NCI-H82 treated with DMSO at 0.1 percent for 48 hours (cell line): Measurements from ENCODE around the gene ZDHHC14.
A peak's percentile ranks its signal among the peaks of the same experiment; 100 is the strongest.
"Not testable (repeated sequence)": the region's sequence is repeated elsewhere in the genome, so short reads cannot be mapped to it uniquely, and the experiment has no call there.

Experiments used
- DNase-seq: peaks from one replicate; lab custom pipeline; 2025; ENCODE audit not compliant: unreplicated experiment; lab: John Stamatoyannopoulos, UW

ZDHHC14 gene

DNA sequence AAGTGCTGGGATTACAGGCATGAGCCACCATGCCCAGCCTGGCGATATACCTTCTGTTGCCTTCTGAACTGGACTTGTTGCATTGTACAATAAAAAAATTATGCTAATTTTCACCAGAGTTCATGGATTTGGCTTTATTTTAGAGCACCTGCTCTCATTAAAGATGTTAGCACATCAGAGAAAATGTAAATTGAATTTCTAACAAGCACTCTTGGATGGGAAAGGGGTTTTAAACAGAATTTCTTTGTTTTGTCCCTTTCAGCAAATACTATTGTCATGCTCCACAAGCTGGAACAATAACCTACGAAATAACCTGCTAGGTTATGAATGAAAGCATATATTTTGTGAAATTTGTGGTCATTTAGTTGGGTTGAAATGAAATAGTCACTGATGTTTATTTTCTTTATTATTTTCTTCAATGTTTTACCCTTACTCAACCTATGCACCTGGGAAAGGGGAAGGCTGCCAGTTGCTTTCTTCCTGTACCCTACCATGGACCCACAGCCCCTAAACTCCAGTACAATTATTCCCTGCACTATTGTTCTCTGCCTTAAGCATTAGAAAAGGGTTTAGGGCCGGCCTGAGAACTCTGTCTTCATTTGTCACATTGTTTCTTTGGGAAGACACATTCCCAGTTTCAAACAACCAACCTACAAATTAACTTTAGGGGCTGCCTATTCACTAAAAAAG lies 22.2 kb downstream of the ZDHHC14 start:
- DNase-seq = no peak

DNA sequence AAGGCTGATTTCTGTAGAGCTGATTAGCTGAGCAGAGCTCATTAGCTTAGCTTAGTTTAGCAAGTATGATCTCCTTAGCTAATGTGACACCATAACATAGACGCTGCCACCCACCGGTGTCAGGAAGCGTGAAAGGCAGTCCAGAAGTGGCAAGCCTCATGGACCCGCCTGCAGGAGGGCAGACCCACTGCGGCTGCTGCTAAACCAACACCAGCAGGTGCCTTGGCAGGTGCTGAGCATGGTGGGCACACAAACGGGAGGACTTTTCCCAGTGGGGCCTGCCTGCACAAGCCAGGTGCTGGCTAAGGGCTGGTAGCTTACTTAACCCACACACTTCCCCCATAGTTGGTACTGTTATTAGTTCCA lies 22.7 kb downstream of the ZDHHC14 start:
- DNase-seq = peak; percentile 24

DNA sequence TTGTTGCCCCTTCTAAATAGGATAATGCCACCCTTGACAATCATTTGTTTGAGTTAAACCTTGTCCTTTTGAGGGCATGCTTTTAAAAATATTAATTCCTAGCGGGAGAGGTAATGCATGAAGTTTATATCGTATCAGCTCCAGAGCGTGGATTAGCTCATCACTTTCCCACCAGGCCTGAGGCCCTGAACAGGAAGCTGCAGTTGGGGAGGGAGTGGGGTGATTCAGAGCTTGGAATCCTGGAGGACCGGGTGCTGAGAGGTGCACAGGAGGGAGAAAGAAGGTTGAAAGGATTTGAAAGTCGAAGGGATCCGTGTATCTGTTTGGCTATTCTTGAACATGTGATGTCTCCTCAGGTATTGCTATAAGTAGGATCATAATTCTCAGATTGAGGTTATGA lies 25.0 kb downstream of the ZDHHC14 start:
- DNase-seq = no peak

DNA sequence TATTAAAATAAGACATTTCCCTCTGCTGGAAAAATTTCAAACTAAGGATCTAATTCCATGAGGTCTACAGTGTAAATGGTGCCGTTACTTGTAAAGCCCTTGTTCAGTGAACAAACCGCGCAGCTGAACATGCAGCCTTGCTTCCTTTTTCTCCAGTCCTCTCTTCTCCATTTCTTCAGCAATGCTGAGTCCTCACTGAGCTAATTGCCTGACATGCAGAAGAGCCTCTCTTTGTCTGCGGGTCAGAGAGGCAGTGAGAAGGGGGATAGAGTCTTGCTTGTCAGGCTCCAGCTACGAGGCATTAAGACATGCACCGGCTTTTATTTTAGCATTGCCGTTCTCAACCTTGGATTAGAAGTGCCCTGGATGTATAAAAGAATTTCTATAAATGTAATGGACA lies 25.7 kb downstream of the ZDHHC14 start:
- no peak for DNase-seq

DNA sequence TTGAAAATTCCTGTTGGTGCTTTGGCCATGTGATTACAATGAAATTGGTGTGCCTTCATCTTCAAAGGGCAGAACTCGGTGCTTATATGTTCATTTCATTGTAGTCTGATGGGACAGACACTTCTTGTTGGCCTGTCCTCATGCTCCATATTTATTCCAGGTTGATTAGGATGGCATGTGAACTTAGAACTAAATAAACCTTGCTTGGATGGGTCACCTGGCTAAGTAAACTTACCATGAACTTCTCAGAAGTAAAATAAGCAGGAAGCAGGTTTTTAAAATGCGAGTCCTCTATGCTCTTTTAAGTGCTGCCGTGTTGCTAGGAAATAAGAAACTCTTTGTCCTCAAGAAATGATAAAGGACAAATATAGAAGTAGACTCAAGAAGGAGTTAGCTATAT lies 26.7 kb downstream of the ZDHHC14 start:
- no peak for DNase-seq

DNA sequence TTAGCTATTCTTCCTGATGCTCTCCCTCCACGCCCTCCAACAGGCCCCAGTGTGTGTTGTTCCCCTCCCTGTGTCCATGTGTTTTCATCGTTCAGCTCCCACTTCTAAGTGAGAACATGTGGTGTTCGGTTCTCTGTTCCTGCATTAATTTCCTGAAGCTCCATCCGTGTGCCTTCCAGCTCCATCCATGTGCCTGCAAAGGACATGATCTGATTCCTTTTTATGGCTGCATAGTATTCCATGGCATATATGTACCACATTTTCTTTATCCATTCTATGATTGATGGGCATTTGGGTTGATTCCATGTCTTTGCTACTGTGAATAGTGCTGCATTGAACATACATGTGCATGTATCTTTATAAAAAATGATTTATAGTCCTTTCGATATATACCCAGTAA lies 27.4 kb downstream of the ZDHHC14 start:
- not testable (repeated sequence) for DNase-seq

DNA sequence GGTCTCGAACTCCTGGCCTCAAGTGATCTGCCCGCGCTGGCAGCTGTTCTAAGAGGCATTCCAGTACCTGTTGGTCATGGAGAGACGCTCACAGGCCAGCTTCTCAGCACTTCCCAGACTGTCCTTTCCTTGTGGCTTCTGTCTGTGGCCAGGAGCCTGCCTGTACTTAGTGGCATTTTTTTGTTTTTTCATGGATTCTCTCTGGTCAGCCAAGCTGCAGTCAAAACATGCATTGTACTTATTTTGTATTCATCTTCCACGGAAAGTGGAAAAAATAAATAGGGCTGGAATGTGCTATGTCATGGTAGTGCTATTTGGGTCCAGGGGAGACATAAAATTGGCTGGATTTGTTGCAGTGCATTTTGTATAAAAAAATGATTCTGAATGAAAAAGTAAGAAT lies 29.1 kb downstream of the ZDHHC14 start:
- no peak for DNase-seq

DNA sequence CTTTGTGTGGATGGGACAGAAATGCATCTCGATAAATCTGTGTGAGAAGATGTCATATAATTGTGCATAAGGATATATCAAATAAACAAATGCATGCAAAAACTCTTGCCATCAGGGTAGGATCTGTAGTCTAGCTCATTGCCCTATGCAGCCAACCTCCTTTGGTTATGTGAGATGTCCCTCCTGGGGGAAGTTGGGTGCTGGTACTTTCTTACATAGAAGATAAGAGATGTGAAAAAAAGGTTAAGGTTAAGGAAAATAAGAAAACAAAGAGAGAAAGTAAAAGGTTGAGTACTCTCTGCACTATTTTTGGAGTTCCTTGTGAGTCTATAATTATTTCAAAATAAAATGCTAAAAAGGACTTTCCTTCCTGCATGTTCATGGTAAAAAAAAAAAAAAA lies 30.4 kb downstream of the ZDHHC14 start:
- DNase-seq = no peak

DNA sequence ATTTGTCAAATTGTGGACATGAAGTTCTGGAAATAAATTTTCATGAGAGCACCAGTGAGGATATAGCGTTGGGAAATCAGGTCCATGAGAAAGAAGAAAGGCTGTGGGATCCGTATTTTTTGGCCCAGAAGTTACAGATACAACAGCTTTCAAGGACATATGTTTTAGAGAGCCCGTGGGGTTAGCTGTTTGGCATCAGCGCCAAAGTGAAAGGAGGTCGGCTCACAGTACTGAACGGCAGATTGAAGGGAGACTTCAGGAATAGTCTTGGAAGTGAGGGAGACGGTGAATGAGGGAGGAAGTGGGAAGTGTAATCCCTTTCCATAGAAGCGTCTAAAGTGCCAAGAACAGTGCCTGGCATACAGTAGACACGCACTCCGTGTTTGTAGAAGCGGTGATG lies 31.8 kb downstream of the ZDHHC14 start:
- no peak for DNase-seq

DNA sequence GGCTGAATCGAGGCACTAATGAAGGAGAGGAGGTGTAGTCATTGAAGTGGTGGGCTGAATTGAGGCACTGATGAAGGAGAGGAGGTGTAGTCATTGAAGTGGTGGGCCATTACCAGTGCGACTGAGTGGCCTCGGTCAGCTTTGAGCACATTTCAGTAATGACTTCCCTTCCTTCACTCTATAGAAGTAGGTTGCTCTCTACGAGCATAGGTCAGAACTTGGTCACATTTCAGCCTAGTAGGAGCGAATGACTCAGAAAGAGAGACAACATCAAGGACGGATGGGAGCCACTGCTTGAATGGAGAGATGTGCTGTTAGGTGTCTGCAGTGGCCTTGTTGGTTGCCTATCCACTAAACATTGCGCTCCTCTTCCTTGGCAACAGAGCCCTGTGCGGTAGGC lies 39.5 kb downstream of the ZDHHC14 start:
- DNase-seq = no peak

DNA sequence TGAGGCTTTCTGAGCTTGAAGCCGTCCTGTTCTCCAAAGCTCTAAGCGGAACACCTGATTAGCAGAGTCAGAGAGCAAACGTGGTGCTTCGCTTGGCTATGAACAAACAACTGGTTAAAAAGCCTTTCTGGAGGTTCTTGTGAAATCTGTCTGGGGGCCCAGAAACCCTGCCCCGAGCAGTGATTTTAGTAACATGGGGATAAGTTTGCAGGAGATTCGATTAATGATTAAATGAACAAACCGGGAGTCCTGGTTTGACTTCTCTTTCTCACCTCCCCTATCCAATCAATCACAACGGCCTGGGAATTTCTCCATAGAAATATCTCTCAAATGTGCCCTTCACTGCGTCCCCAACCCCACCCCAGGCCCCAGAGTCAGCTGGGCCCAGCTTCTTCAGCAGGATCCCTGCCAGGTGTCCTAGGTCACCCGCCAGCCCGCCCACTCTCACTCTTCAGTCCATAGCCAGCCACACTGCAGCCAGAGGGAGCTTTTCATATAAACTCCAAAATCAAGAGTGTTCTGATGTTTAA lies 43.6 kb downstream of the ZDHHC14 start:
- no peak for DNase-seq

DNA sequence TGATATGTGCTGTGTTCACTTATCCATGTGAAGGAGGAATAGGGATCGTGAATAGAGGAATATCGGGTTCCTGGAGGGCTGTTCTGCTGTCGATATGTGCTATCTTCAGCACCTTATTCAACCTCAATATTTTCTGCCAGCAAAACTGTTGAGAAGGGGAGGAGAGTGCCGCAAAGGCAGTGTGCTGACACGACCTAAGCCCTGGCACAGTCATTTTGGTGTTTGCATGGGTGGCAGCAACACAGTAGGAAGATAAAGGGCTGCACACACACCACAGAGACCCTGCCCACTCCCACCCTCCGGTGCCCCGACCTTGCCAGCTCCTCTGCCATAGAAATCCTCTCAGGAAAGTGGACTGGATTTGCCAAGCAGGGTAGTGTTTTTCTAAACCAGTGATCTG lies 47.0 kb downstream of the ZDHHC14 start:
- DNase-seq = no peak

DNA sequence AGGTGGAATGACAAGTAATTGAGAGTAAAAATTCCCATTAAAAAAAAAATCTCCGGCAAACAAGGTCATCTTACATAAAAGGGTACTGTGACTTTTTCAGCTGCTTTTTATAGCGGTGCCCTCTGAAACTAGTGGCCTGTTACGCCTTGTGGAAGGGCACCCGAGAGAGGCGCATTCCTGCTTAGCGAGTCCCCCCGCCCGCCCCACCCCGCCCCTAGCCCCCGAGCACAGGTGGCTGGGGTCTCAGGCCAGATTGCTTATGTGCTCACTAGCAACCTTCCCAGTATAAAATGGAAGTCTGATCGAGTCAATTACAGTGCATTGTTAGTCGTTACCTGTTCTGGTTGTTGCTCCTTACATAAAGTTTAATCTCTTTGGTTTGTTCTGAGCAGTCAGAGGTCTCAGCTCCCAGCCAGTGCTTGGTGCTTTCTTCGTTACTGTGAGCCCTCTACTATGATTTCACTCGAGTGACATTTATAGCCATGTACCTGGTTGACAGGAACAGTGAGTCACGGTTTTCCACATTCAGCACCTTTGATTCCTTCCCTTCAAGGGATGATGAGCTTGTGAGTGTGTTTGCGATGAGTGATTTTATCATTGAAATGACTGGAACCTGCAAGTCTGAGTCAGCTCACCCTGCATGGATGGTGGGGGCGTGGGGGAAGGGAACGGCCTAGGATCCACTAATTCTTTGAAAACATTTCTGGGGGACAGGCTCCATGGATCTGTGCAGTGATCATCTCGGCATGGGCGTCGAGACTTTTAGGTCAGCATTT lies 47.6 kb downstream of the ZDHHC14 start:
- DNase-seq = no peak

DNA sequence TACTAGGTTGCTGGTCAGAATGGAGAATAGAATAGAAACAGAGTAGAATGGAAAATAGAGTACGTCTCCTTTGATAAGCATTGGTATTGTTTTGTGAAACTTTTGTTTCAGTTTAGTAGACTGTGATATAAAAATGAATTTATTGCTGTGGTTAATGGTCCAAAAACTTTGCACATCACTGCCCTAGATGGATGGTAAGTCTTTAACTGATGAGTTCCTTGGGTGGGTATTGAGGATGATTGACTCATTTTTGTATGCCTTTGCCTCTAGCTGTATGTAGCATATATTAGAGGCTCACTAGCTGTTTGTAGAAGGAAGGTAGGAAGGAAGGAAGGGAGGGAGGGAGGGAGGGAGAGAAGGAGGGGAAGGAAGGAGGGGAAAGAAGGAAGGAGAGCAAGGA lies 48.3 kb downstream of the ZDHHC14 start:
- no peak for DNase-seq

DNA sequence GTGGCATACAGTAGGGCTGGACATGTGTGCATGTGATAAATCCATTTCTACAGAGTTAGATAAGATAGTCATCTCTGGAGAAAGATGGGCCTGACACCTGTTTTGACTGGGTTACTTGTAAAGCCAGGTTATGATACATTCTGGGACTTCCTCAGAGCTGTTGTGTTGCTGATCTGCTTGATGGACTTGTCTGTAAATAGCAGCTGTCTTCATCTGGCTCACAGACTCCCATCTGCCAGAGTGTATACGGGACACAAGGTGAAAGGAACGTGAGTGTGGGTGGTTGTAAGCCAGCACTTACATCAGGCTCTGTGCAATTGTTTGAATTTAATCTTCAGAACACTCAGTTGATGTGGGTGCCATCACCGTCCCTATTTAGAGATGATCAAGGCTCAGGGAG lies 49.8 kb downstream of the ZDHHC14 start:
- no peak for DNase-seq

DNA sequence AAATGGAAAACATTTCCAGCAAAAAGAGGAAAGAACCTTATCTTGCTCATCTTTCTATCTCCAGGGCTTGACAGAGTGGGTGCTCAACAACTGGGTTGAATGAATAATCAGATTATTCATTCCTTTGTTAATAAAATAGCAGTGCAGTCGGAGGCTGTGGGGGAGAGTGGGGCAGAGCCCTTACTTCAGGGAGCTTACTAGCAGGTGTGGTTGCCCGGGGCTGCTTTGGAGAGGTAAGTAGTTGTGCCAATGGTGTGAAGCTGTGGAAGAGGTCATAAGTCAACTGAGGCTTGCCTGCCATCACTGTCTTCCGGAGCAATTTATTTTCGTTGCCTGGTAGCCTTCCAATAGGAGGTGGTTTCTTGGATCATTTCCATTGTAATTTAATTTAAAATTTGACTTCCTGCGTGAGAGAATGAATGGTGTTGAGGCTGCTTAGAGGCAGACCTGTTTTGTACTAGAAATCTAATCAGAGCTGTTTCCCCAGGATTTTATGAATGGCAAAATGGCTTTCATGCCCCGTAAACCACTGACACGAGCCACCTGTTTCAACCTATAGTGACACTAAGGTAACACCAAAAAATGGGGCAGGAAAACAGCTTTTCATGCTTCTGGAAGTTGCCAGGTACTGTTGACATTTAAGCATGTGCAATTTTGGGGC lies 51.4 kb downstream of the ZDHHC14 start:
- no peak for DNase-seq

DNA sequence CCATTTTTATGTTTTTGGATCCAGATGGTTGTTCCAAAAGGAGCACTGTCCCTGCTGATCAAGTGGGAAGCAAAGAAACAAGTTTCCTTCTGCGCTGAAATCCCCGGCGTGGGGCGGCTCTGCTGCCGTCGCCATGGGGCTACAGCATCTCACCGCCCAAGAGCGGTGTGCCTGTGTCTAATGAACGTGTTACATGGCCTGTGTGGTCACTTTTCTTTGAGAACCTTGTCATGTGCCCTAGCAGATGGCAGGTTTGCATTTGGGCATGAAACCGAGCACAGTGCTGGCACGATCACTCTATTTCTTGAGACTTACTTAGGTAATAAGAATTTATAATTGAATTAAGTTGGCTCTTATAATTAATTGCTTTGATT lies 51.9 kb downstream of the ZDHHC14 start:
- no peak for DNase-seq

DNA sequence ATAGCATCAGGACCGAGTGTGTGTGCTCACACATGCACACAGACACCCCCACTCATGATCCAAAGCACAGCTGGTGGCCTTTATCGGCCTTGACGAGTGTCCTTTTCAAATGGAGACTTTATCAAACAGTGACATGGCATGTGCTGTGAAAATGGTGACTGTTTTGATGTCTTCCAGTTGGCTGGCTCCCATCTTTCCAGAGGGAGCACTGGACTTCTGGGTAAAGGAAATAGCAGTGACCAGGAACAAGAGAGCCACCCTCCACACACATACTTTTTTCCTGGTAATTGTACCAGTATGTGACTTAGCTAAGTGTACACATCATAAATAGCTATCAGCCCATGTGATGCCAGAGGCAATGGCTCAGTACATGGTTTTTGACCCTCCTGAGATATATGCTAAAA lies 52.7 kb downstream of the ZDHHC14 start:
- no peak for DNase-seq

DNA sequence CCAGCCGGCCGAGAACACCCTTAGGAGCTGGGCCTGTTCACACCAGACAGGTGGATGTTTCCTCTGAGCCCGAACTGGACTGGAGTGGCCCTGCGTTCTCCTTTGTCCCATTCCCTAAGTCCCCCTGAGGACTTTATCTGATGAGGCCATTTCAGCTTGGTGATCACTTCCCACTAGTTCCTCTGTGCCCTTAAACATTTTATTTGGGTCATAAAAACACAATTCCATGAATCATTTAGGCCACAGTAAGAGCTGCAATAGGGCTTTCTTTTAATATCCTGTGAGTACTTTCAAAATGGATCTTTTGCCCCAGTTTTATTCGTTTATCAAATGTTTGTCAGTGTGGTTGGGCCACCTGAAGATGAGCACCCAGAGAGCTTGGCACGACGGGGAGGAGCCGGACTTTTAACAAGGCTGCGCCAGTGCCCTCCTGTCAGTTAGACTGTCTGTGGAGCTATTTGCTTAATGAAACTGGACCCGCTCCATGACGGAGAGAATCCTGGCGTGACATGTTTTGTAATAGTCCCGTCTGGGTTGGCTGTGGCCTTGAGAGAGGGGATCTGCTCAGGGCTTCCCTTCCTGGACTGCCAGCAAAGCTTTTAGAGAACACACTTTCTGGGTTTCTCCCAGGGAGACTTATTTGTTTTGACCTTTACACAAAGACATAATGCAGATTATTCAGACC lies 53.5 kb downstream of the ZDHHC14 start:
- DNase-seq = no peak

DNA sequence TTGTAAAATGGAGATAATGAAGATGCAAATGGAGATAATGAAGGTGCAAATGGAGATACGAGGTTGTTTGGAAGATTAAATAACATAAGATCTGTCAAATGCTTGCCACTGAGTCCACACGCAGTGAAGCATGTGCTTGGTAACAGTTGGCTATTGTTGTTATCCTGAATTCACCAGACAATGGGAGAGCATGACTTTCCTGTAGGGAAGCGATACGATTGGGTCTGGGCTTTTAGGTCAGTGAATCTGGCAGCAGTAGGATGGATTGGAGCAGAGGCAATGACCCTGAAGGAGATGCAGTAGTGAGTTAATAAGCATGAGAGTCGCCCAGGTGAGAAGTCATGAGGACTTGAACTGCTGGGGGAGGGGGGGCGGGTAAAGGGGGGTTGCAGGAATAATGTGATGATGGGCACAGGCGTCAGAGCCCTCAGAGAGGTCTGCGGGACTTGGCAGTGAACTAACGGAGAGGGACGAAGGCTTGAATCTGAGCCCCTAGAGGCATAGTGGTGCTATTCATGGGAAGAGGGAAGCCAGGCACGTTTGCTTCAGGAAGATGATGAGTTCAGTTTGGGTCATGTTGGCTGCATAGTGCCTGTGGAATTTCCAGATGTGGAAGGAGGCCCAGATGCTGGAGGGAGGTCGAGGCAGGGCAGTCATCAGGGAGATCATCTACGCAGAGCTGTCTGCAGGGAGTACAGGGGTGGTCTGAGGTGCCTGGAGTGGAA lies 55.4 kb downstream of the ZDHHC14 start:
- no peak for DNase-seq

DNA sequence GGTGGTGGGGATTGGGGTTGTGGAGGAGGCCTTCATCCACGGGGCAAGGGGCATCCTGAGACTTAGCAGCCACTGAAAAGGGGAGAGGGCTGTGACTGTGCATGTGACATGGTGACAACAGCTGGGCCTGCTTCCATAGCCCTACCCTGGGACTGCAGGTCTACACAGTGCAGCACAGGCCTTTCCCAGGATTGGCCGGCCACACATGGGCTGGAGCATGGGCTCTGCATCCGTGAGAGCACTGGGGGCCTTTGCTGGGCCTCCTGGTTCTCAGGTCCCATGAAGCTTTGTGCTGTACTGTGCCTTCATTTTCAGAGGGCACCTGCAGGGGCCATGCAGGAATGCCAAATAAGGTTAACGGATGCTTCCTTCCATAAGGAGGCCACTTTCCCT lies 56.0 kb downstream of the ZDHHC14 start:
- DNase-seq = no peak
